Brain microvascular endothelial cell (primary cell): Measurements from ENCODE around the gene ARHGAP24.

Source experiments
- DNase-seq: peaks from one replicate; pipeline ENCODE4 v3.0.0-alpha.2; 2020
- H3K27ac ChIP-seq: fragments of 250-450 bp; sonication (Bioruptor Pico); 2 replicates; pipeline ENCODE4 v1.5.1; 2020; ENCODE audit warnings: mild to moderate bottlenecking, moderate library complexity
- H3K27me3 ChIP-seq: fragments of 250-450 bp; sonication (Bioruptor Pico); replicated peaks from 2 replicates; pipeline ENCODE4 v1.5.1; 2020; ENCODE audit warnings: mild to moderate bottlenecking
- H3K36me3 ChIP-seq: fragments of 250-450 bp; sonication (Bioruptor Pico); replicated peaks from 2 replicates; pipeline ENCODE4 v1.5.1; 2020; ENCODE audit warnings: mild to moderate bottlenecking
- H3K4me3 ChIP-seq: 2 replicates; pipeline ENCODE4 v1.5.1; 2011; ENCODE audit warnings: low read depth, mild to moderate bottlenecking, control low read depth, low read length, moderate library complexity
- in situ Hi-C: cut with HindIII; loops from 2 replicates; pipeline ENCODE4 v1.10.0; 2017; ENCODE audit warnings: low sequenced_read_pairs, low pct_ligation_motif_present
- TF ChIP-seq, protein P1 (sequence below): IDR thresholded peaks from 2 replicates; pipeline ENCODE4 v1.5.1; 2011; ENCODE audit warnings: low read depth, mild to moderate bottlenecking, moderate library complexity, low read length, control low read depth, inconsistent platforms; ENCODE audit errors: missing control alignments

The ARHGAP24 gene

GRCh38 chr4:86048426-86048825, 573.5 kb downstream of the ARHGAP24 start:
- H3K27ac ChIP-seq: no peak overlapping the region

DNA sequence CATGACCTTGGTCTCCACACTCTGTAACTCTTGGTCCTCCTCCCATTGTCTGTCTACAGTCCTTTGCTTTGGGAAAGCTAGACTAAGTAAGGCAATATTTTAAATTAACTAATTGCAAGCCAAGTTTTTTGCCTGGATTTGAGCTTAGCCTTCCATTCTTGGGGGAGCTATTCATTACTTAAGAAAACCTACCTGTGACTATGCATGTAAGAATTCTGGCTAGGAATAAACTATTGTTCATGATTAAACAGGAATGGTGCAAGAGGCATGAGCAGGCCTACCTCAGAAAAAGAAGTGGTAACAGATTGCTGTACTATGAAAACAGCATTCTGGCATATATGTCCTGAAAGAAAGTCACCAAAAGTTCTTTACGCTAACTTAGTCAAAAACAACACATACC, 575.5 kb downstream of the ARHGAP24 start:
- H3K27me3 ChIP-seq: no peaks in the 10 kb centered on the region
- no peaks in the 10 kb centered on the region for H3K36me3 ChIP-seq
- no peak overlapping the region for H3K4me3 ChIP-seq
- in situ Hi-C loops: no loop called here
- H3K27ac ChIP-seq: no peak overlapping the region
- no peak for DNase-seq
- TF ChIP-seq, protein P1, sequence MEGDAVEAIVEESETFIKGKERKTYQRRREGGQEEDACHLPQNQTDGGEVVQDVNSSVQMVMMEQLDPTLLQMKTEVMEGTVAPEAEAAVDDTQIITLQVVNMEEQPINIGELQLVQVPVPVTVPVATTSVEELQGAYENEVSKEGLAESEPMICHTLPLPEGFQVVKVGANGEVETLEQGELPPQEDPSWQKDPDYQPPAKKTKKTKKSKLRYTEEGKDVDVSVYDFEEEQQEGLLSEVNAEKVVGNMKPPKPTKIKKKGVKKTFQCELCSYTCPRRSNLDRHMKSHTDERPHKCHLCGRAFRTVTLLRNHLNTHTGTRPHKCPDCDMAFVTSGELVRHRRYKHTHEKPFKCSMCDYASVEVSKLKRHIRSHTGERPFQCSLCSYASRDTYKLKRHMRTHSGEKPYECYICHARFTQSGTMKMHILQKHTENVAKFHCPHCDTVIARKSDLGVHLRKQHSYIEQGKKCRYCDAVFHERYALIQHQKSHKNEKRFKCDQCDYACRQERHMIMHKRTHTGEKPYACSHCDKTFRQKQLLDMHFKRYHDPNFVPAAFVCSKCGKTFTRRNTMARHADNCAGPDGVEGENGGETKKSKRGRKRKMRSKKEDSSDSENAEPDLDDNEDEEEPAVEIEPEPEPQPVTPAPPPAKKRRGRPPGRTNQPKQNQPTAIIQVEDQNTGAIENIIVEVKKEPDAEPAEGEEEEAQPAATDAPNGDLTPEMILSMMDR: no peak

More at GRCh38 chr4:86048426-86048825, 573.5 kb downstream of the ARHGAP24 start:
- in situ Hi-C loops: no loop called here
- Histone ChIP-seq H3K4me3 (no peak overlapping the region), H3K36me3 (no peaks in the 10 kb centered on the region), H3K27me3 (no peaks in the 10 kb centered on the region)
- DNase-seq: no peak
- TF ChIP-seq, protein P1: no peak
